SK-N-MC (cell line): ENCODE measurements around the gene TOR3A.

Experiments used
- DNase-seq: peaks from one replicate; pipeline ENCODE4 v3.0.0-alpha.2; 2011; ENCODE audit warnings: low read depth, low spot score
- H3K27ac ChIP-seq: fragments of 200-600 bp; sonication (generic); 2 replicates; pipeline ENCODE4 v1.5.1; 2016; ENCODE audit warnings: mixed run types
- H3K36me3 ChIP-seq: fragments of 200-600 bp; sonication (generic); 2 replicates; pipeline ENCODE4 v1.6.1; 2017; ENCODE audit warnings: antibody characterized with exemption, low read length, mixed read lengths; ENCODE audit not compliant: insufficient read depth
- H3K4me3 ChIP-seq: fragments of 200-600 bp; sonication (generic); 2 replicates; pipeline ENCODE4 v1.5.1; 2016
- H3K9ac ChIP-seq: fragments of 200-600 bp; sonication (generic); 2 replicates; pipeline ENCODE4 v1.8.0; 2017; ENCODE audit warnings: mixed run types, mixed read lengths; ENCODE audit not compliant: insufficient read length
- H3K9me3 ChIP-seq: fragments of 200-600 bp; sonication (generic); 2 replicates; pipeline ENCODE4 v1.6.1; 2017; ENCODE audit warnings: low read depth, mild to moderate bottlenecking, antibody characterized with exemption, low read length, moderate library complexity, mixed read lengths
- EZH2 ChIP-seq: fragments of 200-600 bp; sonication (generic); IDR thresholded peaks from one replicate; pipeline ENCODE4 v1.6.1; 2017; ENCODE audit warnings: antibody characterized with exemption
- FOXP2 ChIP-seq: optimal IDR thresholded peaks from 2 replicates; pipeline ENCODE3; 2011; ENCODE audit warnings: mild to moderate bottlenecking, moderate library complexity; ENCODE audit not compliant: insufficient read depth; ENCODE audit errors: extremely low read length, control extremely low read depth
- POLR2AphosphoS5 ChIP-seq: IDR thresholded peaks from 2 replicates; pipeline ENCODE4 v1.6.1; 2012; ENCODE audit warnings: mild to moderate bottlenecking, low read depth, low read length, borderline replicate concordance

The TOR3A gene

GRCh38 chr1:179108644-179109043 lies 26.8 kb downstream of the TOR3A start:
- no peak for DNase-seq
- Histone ChIP-seq H3K36me3 (peaks cover 28% of the 10 kb centered on the region), H3K27ac (no peak overlapping the region), H3K4me3 (no peak overlapping the region), H3K9me3 (no peaks in the 10 kb centered on the region), H3K9ac (no peak overlapping the region)
- TF ChIP-seq POLR2AphosphoS5: no peak
- TF ChIP-seq FOXP2: no peak
- no peak for TF ChIP-seq EZH2

GRCh38 chr1:179115181-179115580 lies 33.3 kb downstream of the TOR3A start:
- Histone ChIP-seq H3K9ac (no peak overlapping the region), H3K36me3 (peaks cover 28% of the 10 kb centered on the region), H3K4me3 (no peak overlapping the region), H3K9me3 (no peaks in the 10 kb centered on the region), H3K27ac (no peak overlapping the region)
- TF ChIP-seq EZH2: no peak
- no peak for TF ChIP-seq POLR2AphosphoS5
- TF ChIP-seq FOXP2: no peak
- no peak for DNase-seq

GRCh38 chr1:179119513-179119912 lies 37.6 kb downstream of the TOR3A start:
- DNase-seq: no peak
- peaks cover 29% of the 10 kb centered on the region for H3K36me3 ChIP-seq
- no peak overlapping the region for H3K9ac ChIP-seq
- H3K4me3 ChIP-seq: no peak overlapping the region
- H3K9me3 ChIP-seq: no peaks in the 10 kb centered on the region
- TF ChIP-seq POLR2AphosphoS5: no peak
- no peak overlapping the region for H3K27ac ChIP-seq

DNA sequence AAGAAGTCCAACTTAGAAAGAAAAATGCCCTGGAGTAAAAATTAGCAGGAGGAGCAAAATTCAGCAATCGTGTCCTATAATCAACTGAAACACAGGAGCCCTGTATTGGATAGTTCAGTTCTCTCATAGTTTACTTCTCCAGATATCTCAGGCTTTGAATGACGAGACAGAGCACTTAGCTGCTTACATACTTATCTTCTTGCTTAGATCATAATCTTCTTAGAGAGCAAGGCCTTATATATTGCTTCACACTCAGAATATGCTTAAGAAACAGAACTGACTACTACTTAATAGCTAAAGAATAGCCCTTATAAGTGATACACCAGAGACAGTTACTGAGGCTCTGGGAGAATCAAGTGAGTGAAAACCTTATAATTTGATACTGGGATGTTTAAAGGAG lies 38.9 kb downstream of the TOR3A start:
- Histone ChIP-seq H3K27ac (no peak overlapping the region), H3K4me3 (no peak overlapping the region), H3K36me3 (peaks cover 29% of the 10 kb centered on the region), H3K9me3 (no peaks in the 10 kb centered on the region), H3K9ac (no peak overlapping the region)
- no peak for DNase-seq
- no peak for TF ChIP-seq POLR2AphosphoS5
- TF ChIP-seq EZH2: no peak
- no peak for TF ChIP-seq FOXP2

DNA sequence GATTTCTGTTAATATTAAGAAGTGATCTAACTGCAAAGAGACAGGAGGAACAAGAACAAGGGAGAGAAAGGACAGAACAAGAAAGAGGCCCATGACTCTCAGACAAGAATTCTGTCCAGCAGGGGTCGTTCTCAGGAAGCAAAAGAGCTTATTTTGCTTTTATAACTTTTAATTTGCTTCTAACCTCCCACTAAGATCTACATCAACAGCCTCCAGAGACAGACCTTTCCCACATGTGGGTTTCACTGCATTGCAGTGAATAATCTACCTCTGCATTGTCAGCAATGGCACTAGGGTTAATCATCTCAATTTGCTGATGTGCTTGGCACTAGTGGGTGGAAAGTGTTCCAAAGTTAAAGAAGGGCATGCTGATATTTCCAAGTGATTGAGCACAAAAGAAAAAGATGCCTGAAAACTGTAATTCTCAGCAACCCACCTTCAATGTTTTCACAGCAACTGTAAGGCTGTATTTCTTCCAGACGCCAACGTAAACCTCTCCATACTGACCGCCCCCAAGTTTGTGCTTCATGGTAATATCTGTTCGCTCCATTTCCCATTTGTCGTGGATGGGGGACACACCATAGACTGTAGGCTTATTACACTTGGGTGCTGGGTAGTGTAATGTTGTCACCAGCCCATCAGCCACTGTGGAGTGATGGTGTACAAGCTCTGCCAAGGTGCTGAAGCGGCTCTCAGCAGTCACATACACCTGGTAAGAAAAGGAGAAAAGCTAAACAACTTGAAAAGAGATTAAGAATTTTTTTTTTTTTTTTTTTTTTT lies 39.5 kb downstream of the TOR3A start:
- Histone ChIP-seq H3K4me3 (no peak overlapping the region), H3K9ac (no peak overlapping the region), H3K36me3 (peaks cover 29% of the 10 kb centered on the region), H3K9me3 (no peaks in the 10 kb centered on the region), H3K27ac (no peak overlapping the region)
- TF ChIP-seq POLR2AphosphoS5 (no peak), FOXP2 (no peak), EZH2 (no peak)
- DNase-seq: no peak

DNA sequence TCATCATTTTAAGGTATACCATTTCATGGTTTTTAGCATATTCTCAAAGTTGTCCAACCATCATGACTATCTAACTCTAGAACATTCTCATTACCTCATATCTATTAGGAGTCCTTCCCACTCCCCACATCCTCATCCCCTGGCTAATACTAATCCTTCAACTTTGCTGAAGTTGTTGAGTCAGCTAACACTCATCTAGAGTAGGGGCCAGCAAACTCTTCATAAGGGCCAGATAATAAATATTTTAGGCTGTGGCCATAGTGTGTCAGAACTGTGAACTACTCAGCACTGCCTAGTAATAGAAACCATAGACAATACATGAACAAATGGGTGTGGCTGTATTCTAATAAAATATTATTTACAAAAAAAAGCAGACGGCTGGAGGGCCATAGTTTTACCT lies 43.0 kb downstream of the TOR3A start:
- peaks cover 8% of the 10 kb centered on the region; the same call in 1 of the 2 replicates for H3K36me3 ChIP-seq
- H3K9ac ChIP-seq: no peak overlapping the region
- TF ChIP-seq POLR2AphosphoS5 (no peak), EZH2 (no peak), FOXP2 (no peak)
- no peak for DNase-seq
- no peak overlapping the region for H3K4me3 ChIP-seq
- no peak overlapping the region for H3K27ac ChIP-seq
- H3K9me3 ChIP-seq: no peaks in the 10 kb centered on the region

- no peak for DNase-seq
- H3K4me3 ChIP-seq: no peak overlapping the region
These were observed 44.6 kb downstream of the TOR3A start for GRCh38 chr1:179126338-179127060.

DNA sequence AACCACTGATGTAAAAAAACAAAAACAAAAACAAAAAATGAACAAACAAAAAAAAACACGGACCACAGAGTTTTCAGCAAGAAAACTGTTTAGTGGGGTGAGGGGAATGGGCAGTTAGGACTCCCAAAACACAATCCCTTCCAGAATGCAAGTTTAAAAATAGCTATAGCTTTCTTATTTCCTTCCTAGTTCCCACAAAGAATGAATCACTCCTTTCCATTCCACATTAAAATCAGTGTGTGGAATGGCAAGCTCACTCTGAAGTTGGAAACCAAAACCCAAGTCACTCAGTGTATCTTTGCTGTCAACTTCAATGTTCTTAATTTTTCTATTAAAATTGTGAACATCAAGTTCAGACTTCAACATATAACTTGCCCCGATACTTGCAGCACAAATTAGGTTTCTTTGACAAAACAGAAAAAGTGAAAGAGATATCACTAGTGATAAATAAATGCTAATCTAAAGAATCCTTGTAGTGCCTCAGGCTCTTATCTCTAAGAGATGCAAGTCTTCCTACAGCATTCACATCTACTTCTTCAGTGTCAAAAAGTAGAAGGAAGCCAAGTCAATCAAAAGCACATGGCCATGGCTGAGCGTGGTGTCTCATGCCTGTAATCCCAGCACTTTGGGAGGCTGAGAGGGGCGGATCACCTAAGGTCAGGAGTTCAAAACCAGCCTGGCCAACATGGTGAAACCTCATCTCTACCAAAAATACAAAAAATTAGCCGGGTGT lies 45.5 kb downstream of the TOR3A start:
- no peak overlapping the region for H3K27ac ChIP-seq

More at GRCh38 chr1:179126338-179127060, 44.6 kb downstream of the TOR3A start:
- Histone ChIP-seq H3K27ac (no peak overlapping the region), H3K9me3 (no peaks in the 10 kb centered on the region), H3K9ac (no peak overlapping the region), H3K36me3 (peaks cover 5% of the 10 kb centered on the region)
- TF ChIP-seq POLR2AphosphoS5 (no peak), EZH2 (no peak)

More for the DNA sequence above, 45.5 kb downstream of the TOR3A start:
- Histone ChIP-seq H3K9ac (no peak overlapping the region), H3K9me3 (no peaks in the 10 kb centered on the region), H3K4me3 (no peak overlapping the region), H3K36me3 (peaks cover 5% of the 10 kb centered on the region)
- DNase-seq: no peak
- no peak for TF ChIP-seq EZH2
- TF ChIP-seq FOXP2: no peak
- no peak for TF ChIP-seq POLR2AphosphoS5
